T-cell (primary cell): ENCODE measurements around the gene SLCO3A1. TPM values are rescaled to one million over a fixed set of nuclear protein-coding genes. Genes with fewer than 3 reads are reported as not detected.

ENCODE experiments used
- ATAC-seq, 4 experiments: fragments of 200-7000 bp in 3 of 4; fragments of 150-1000 bp in 1 of 4; cut with Tn5 transposase; replicated peaks in 1 of 4; 1 replicate in 3 of 4; 2 replicates in 1 of 4; pipeline ENCODE4 v1.10.0; 2021; ENCODE audit warnings: moderate library complexity in 3 of 4, mild to moderate bottlenecking in 2 of 4, moderate number of reproducible peaks in 1 of 4
- CTCF ChIA-PET, 2 donors: fragments of 300-600 bp; sonication (Branson Sonifier 250); formaldehyde crosslinking; loops; one replicate each; lab custom pipeline; 2022; ENCODE audit warnings: antibody characterized with exemption in 2 of 2; lab: Charles Lee
- POLR2A ChIA-PET, 2 donors: fragments of 300-600 bp; sonication (Branson Sonifier 250); formaldehyde crosslinking; loops; one replicate each; lab custom pipeline; 2022; ENCODE audit warnings: antibody characterized with exemption in 2 of 2; lab: Charles Lee
- DNase-seq, 35 experiments: peaks; one replicate each; pipeline versions ENCODE4 v3.0.0 to v3.0.0-alpha.2; 2013 to 2023
- H3K27ac ChIP-seq: one replicate; pipeline ENCODE4 v1.5.1; 2013; ENCODE audit warnings: low read length
- H3K27me3 ChIP-seq, 2 experiments: replicated peaks in 1 of 2; 1 replicate in 1 of 2; 2 replicates in 1 of 2; pipeline versions ENCODE4 v1.6.1 to v1.7.0; 2013; ENCODE audit warnings: low read length in 1 of 2, mixed read lengths in 1 of 2; ENCODE audit not compliant: control insufficient read depth in 2 of 2, insufficient read depth in 2 of 2; ENCODE audit errors: extremely low read depth in 1 of 2
- H3K36me3 ChIP-seq, 2 donors: 1 replicate in 1 of 2; 2 replicates in 1 of 2; pipeline versions ENCODE4 v1.6.1 to v1.7.0; 2013; ENCODE audit warnings: low read length in 1 of 2; ENCODE audit not compliant: control insufficient read depth in 2 of 2, insufficient read depth in 1 of 2; ENCODE audit errors: extremely low read depth in 1 of 2
- H3K4me1 ChIP-seq, 2 experiments: 1 replicate in 1 of 2; 2 replicates in 1 of 2; pipeline versions ENCODE4 v1.6.1 to v1.7.0; 2013; ENCODE audit warnings: low read length in 2 of 2, mixed read lengths in 1 of 2; ENCODE audit not compliant: insufficient read depth in 2 of 2, control insufficient read depth in 1 of 2; ENCODE audit errors: extremely low read depth in 1 of 2
- H3K4me3 ChIP-seq, 2 donors: 1 replicate in 1 of 2; 2 replicates in 1 of 2; pipeline versions ENCODE4 v1.5.1 to v1.7.0; 2013; ENCODE audit warnings: mild to moderate bottlenecking in 2 of 2, low read length in 1 of 2, moderate library complexity in 1 of 2; ENCODE audit not compliant: control insufficient read depth in 1 of 2; ENCODE audit errors: extremely low read depth in 1 of 2
- H3K9me3 ChIP-seq: 2 replicates; pipeline ENCODE4 v1.7.0; 2013
- H3K27ac Mint-ChIP-seq, 2 donors: one replicate each; pipeline ENCODE4 v1.8.0; 2020 to 2021; ENCODE audit warnings: mild to moderate bottlenecking in 2 of 2, mixed read lengths in 2 of 2
- H3K27me3 Mint-ChIP-seq, 2 donors: one replicate each; pipeline ENCODE4 v1.8.0; 2021 to 2022; ENCODE audit warnings: mixed read lengths in 2 of 2
- H3K36me3 Mint-ChIP-seq: one replicate; pipeline ENCODE4 v1.8.0; 2021; ENCODE audit warnings: mixed read lengths
- H3K4me1 Mint-ChIP-seq, 3 donors: one replicate each; pipeline ENCODE4 v1.8.0; 2020 to 2022; ENCODE audit warnings: mixed read lengths in 3 of 3, mild to moderate bottlenecking in 1 of 3
- H3K4me3 Mint-ChIP-seq, 3 donors: one replicate each; pipeline ENCODE4 v1.8.0; 2020 to 2022; ENCODE audit warnings: mild to moderate bottlenecking in 3 of 3, mixed read lengths in 3 of 3, moderate library complexity in 3 of 3
- H3K9me3 Mint-ChIP-seq, 3 donors: one replicate each; pipeline ENCODE4 v1.8.0; 2020 to 2022; ENCODE audit warnings: mixed read lengths in 3 of 3
- WGBS: methylation state at CpG from one replicate; pipeline ENCODE4 v1.1.5; 2013; ENCODE audit warnings: missing lambda C conversion rate; ENCODE audit not compliant: insufficient coverage; 5-methylcytosine and 5-hydroxymethylcytosine counted together
- total RNA-seq, 35 experiments: library from RNA in 6 of 35; stranded (reverse) in 6 of 35; fragments of 120-200 nt in 1 of 35; gene quantifications; one replicate each; pipeline versions ENCODE4 v1.2.1 to v1.2.4 and lab custom pipeline; 2013 to 2026

The SLCO3A1 gene
- total RNA-seq, 5 donors from 2014 or later (not counting 1 experiment from before 2014, with no cell fraction given) = 26.2 to 52.2 (median 38.7) TPM

DNA sequence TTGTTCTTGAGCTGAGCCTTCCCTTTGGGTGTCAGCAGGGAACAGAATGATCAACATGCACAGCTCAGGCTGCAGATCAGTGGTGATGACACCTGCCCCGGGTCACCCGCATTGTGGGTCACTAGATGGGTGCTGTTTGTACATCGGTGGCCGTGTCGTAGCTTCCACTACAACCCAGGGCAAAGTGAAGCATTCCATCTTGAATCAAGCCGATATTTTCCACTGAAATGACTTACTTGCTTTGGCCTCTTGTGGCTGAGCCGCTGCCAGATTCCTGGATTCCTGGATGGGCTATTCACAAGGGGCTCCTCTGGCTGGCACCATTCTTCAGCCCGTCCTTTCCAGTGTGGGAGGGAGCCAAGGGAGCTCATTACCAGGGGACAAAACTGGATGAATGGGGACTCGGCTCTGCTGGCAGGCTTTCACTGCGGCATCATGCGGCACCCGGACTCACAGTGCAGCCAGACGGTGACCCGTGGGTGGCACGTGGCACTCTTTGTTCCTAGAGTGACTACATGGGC, 65.6 kb downstream of the SLCO3A1 start:
- H3K36me3 Mint-ChIP-seq = peaks cover 38% of the 10 kb centered on the region
- no peak for DNase-seq
- Histone ChIP-seq H3K36me3 (peaks cover 0 to 10% of the 10 kb centered on the region in 2 donors), H3K4me1 (peaks cover 7 to 12% of the 10 kb centered on the region in 2 experiments), H3K4me3 (no peak overlapping the region), H3K27ac (no peak overlapping the region), H3K9me3 (no peaks in the 10 kb centered on the region), H3K27me3 (no peaks in the 10 kb centered on the region)
- CTCF ChIA-PET = interaction anchor here in 1 of 2 donors (0.7 kb wide), 1 partner anchor 30 kb away, joined by 4 read pairs; no protein-coding TSS in a partner anchor
- H3K9me3 Mint-ChIP-seq = no peaks in the 10 kb centered on the region
- no peaks in the 10 kb centered on the region for H3K27me3 Mint-ChIP-seq
- H3K27ac Mint-ChIP-seq = no peak overlapping the region
- WGBS = 92% methylated on average over 13 of the region's 15 CpGs
- ATAC-seq = no peak
- peaks cover 48 to 65% (median 54%) of the 10 kb centered on the region in 3 donors for H3K4me1 Mint-ChIP-seq
- H3K4me3 Mint-ChIP-seq = no peak overlapping the region
- POLR2A ChIA-PET = no interaction called here

DNA sequence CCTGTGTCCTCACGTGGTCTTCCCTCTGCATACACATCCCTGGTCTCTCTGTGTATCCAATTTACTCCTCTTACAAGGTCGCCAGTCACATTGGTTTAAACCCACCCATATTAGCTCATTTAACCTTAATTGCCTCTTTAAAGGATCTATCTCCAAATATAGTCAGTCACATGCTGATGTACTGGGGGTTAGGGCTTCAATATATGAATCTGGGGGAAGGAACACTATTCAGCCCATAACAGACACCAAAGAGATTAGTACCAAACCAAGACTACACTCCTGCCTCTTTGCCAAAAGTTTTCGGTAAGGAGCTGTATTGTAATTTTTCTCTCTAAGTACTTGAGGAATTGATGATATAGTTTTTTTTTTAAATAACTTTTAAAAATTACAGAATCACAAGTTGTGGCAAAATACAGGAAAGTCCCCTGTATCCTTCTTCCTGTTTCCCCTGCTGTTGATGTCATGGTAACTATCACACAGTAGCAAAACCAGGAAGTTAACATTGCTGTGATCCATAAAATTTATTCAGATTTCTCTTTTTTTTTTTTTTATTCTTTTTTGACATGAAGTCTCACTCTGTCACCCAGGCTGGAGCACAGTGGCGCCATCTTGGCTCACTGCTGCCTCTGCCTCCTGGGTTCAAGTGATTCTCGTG, 67.8 kb downstream of the SLCO3A1 start:
- Histone ChIP-seq H3K4me1 (peaks cover 7 to 12% of the 10 kb centered on the region in 2 experiments), H3K27ac (peak overlapping the region; percentile 43), H3K36me3 (peaks cover 0 to 9% of the 10 kb centered on the region in 2 donors), H3K4me3 (no peak overlapping the region), H3K27me3 (no peaks in the 10 kb centered on the region), H3K9me3 (no peaks in the 10 kb centered on the region)
- H3K36me3 Mint-ChIP-seq = peaks cover 32% of the 10 kb centered on the region
- H3K27ac Mint-ChIP-seq = peak overlapping the region; percentile 24 to 47
- no peaks in the 10 kb centered on the region for H3K27me3 Mint-ChIP-seq
- 100% methylated on average over 2 of the region's 5 CpGs for WGBS
- POLR2A ChIA-PET = interaction anchor here in 1 of 2 donors (0.7 kb wide), 1 partner anchor 213 kb away, joined by 4 read pairs; no protein-coding TSS in a partner anchor
- H3K4me3 Mint-ChIP-seq = no peak overlapping the region
- ATAC-seq (peak in 1 of 4 experiments; percentile 89), DNase-seq (peak in 1 of 35 experiments; percentile 53)
- no peaks in the 10 kb centered on the region for H3K9me3 Mint-ChIP-seq
- peaks cover 57 to 85% (median 68%) of the 10 kb centered on the region in 3 donors for H3K4me1 Mint-ChIP-seq
- CTCF ChIA-PET = interaction anchor here in 1 of 2 donors (0.9 kb wide), 1 partner anchor 36 kb away, joined by 3 read pairs; no protein-coding TSS in a partner anchor

DNA sequence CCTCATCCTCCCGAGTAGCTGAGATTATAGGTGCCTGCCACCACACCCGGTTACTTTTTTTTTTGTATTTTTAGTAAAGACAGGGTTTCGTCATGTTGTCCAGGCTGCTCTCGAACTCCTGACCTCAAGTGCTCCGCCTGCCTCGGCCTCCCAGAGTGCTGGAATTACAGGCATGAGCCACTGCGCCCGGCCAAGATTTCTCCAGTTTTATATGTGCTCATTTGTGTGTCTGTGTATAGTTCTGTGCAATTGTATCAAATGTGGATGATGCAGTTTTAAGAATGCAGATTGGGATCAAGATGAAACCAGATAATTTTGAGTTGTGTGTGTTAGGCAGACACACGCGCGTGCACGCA, 68.3 kb downstream of the SLCO3A1 start:
- Mint-ChIP-seq H3K4me1 (peaks cover 59 to 88% (median 73%) of the 10 kb centered on the region in 3 donors), H3K4me3 (no peak overlapping the region), H3K27me3 (no peaks in the 10 kb centered on the region), H3K27ac (peak overlapping the region in 1 of 2 donors; percentile 41), H3K9me3 (no peaks in the 10 kb centered on the region), H3K36me3 (peaks cover 27% of the 10 kb centered on the region)
- Histone ChIP-seq H3K4me3 (no peak overlapping the region), H3K27me3 (no peaks in the 10 kb centered on the region), H3K27ac (no peak overlapping the region), H3K36me3 (peaks cover 0 to 4% of the 10 kb centered on the region in 2 donors), H3K9me3 (no peaks in the 10 kb centered on the region), H3K4me1 (peaks cover 7 to 12% of the 10 kb centered on the region in 2 experiments)
- DNase-seq (no peak), ATAC-seq (no peak)
- ChIA-PET POLR2A (no interaction called here), CTCF (no interaction called here)
- 79% methylated on average over 2 of the region's 12 CpGs for WGBS

DNA sequence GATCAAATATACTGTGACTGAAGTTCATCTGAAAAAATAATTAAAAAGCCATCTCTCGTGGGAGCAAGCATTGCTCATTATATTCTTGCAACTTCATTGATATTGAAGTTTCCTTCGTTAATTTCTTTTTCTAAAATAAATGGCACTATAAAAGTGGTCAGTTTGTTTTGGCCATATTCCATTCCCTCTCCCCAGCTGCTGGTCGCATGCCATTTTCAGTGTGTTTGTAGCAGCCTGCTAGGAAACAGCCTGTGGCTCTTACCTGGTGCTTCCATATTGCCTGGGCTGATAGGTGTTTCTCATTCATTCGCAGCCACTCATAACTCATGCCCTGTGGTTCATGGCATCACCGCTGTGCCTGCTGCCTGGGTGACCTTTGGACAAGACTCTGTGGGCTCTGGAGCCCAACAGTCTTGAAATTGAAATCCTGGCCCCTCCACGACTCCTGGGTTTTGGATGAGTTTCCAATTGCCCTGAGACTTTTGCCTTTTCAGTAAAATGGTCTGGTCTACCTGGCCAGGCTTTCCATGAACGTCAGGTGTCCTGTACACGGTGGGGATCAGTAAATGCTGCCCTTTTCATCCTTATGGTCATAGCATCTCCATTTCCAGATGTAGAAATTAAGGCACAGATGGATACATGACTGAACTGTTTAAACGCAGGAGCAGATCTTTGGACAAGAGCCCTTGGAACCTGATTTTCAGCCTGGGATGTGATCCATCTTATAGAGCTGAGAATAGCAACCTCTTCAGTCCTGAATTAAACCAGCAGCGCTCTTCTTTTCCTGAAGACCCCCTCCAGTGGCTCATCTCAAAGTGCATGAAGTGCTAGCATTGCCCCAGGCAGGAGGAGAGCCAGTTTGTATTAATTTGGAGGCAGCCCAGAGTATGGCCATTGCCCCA, 69.4 kb downstream of the SLCO3A1 start:
- peaks cover 7 to 12% of the 10 kb centered on the region in 2 experiments for H3K4me1 ChIP-seq
- Mint-ChIP-seq H3K4me3 (no peak overlapping the region), H3K9me3 (no peaks in the 10 kb centered on the region), H3K4me1 (peaks cover 65 to 87% (median 69%) of the 10 kb centered on the region in 3 donors), H3K36me3 (peaks cover 18% of the 10 kb centered on the region), H3K27ac (no peak overlapping the region), H3K27me3 (no peaks in the 10 kb centered on the region)
- DNase-seq (no peak), ATAC-seq (no peak)
- H3K36me3 ChIP-seq = peaks cover 0 to under 1% of the 10 kb centered on the region in 2 donors
- 77% methylated on average over 5 of the region's 10 CpGs for WGBS
- no peak overlapping the region for H3K27ac ChIP-seq
- no peaks in the 10 kb centered on the region for H3K27me3 ChIP-seq
- H3K9me3 ChIP-seq = no peaks in the 10 kb centered on the region
- ChIA-PET POLR2A (no interaction called here), CTCF (no interaction called here)
- no peak overlapping the region for H3K4me3 ChIP-seq

DNA sequence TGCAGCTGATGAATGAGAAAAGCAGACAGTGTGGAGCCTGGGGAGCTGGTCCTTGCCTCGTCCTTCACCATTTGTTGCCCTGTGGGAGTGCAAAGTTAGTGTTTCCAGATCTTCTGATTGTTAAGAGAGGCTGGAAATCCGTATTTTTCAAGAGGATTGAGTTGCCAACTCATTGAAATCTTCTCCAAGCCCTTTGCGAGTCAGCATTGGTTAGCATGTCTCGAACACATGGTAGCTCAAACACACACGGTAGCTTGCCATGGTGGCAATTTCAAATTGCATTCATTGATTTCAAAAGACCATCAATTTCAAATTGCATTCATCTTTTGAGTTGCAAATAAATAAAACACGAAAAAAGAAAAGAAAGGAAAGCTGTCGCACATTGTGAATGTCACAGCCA, 70.7 kb downstream of the SLCO3A1 start:
- H3K27me3 ChIP-seq = no peaks in the 10 kb centered on the region
- Mint-ChIP-seq H3K9me3 (no peaks in the 10 kb centered on the region), H3K4me3 (no peak overlapping the region), H3K27ac (no peak overlapping the region), H3K27me3 (no peaks in the 10 kb centered on the region), H3K4me1 (peaks cover 57 to 84% (median 61%) of the 10 kb centered on the region in 3 donors), H3K36me3 (peaks cover 18% of the 10 kb centered on the region)
- H3K9me3 ChIP-seq = no peaks in the 10 kb centered on the region
- no peak for DNase-seq
- ChIA-PET CTCF (no interaction called here), POLR2A (no interaction called here)
- H3K27ac ChIP-seq = no peak overlapping the region
- WGBS = 88% methylated on average over 3 of the region's 7 CpGs
- no peaks in the 10 kb centered on the region for H3K36me3 ChIP-seq
- peaks cover 7 to 12% of the 10 kb centered on the region in 2 experiments for H3K4me1 ChIP-seq
- no peak overlapping the region for H3K4me3 ChIP-seq
- no peak for ATAC-seq

DNA sequence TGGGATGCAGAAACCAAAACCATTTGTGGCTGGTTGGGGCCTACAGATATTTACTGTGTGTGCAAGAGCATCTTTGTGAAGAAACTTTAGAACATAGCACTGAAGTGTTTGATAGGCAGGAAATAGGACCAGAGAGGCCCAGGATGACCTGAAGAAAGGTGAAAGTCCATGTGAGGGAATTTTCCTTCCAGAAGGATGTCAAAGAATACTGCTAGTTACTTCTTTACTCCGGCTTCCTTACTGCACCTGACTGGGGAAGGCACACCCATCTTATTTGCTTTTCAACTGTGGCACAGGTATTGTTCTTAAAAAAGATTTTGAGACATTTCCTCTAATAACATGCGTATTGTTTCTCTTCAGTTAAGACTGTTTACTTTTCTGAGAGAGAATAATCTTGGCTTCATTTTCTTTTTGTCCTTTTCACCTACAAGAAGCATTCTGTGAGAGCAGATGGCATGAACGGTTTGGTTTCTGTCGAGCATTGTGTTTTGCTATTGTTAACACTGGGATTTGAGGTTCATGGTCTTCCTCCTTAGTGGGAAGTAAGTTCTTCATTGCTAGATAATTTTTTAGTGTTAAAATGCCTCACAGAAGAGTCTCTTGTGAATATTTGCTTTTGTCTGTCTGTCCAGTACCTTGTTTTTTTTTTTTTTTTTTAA, 71.5 kb downstream of the SLCO3A1 start:
- Histone ChIP-seq H3K4me3 (no peak overlapping the region), H3K9me3 (no peaks in the 10 kb centered on the region), H3K36me3 (no peaks in the 10 kb centered on the region), H3K4me1 (peaks cover 7 to 12% of the 10 kb centered on the region in 2 experiments), H3K27ac (no peak overlapping the region), H3K27me3 (no peaks in the 10 kb centered on the region)
- Mint-ChIP-seq H3K4me1 (peaks cover 59 to 82% (median 62%) of the 10 kb centered on the region in 3 donors), H3K27ac (no peak overlapping the region), H3K4me3 (no peak overlapping the region), H3K36me3 (peaks cover 23% of the 10 kb centered on the region), H3K27me3 (no peaks in the 10 kb centered on the region), H3K9me3 (no peaks in the 10 kb centered on the region)
- ATAC-seq = no peak
- CTCF ChIA-PET = no interaction called here
- POLR2A ChIA-PET = no interaction called here
- DNase-seq = no peak
- WGBS = 100% methylated on average over 1 of the region's 4 CpGs
